GM10847 (cell line): ENCODE data around the gene THUMPD2.

Experiments
- POLR2A ChIP-seq: IDR thresholded peaks from 2 replicates; pipeline ENCODE4 v1.6.1; 2011; ENCODE audit not compliant: insufficient read length; ENCODE audit errors: extremely low read depth

THUMPD2 gene

GRCh38 chr2:39779341-39779851, 338 bp upstream of the THUMPD2 start:
- no peak for TF ChIP-seq POLR2A

GRCh38 chr2:39778233-39778632, 825 bp downstream of the THUMPD2 start:
- no peak for TF ChIP-seq POLR2A

GRCh38 chr2:39772812-39773152, 6.3 kb downstream of the THUMPD2 start:
- TF ChIP-seq POLR2A = no peak

- no peak for TF ChIP-seq POLR2A
These were observed 6.8 kb downstream of the THUMPD2 start for GRCh38 chr2:39772086-39772811.

- TF ChIP-seq POLR2A = no peak
These were observed 16.6 kb downstream of the THUMPD2 start for GRCh38 chr2:39762448-39762847.

GRCh38 chr2:39757156-39757555, 21.9 kb downstream of the THUMPD2 start:
- TF ChIP-seq POLR2A = no peak

GRCh38 chr2:39755466-39755865, 23.6 kb downstream of the THUMPD2 start:
- no peak for TF ChIP-seq POLR2A

GRCh38 chr2:39743269-39743776, 35.7 kb downstream of the THUMPD2 start:
- TF ChIP-seq POLR2A = no peak

GRCh38 chr2:39741871-39742270, 37.2 kb downstream of the THUMPD2 start:
- no peak for TF ChIP-seq POLR2A

- no peak for TF ChIP-seq POLR2A
These were observed 39.7 kb downstream of the THUMPD2 start for GRCh38 chr2:39739386-39739785.

GRCh38 chr2:39738936-39739335, 40.1 kb downstream of the THUMPD2 start:
- TF ChIP-seq POLR2A = no peak

GRCh38 chr2:39737661-39738060, 41.4 kb downstream of the THUMPD2 start:
- TF ChIP-seq POLR2A = no peak

GRCh38 chr2:39736640-39737039, 42.4 kb downstream of the THUMPD2 start:
- TF ChIP-seq POLR2A = no peak

- no peak for TF ChIP-seq POLR2A
These were observed 43.4 kb downstream of the THUMPD2 start for GRCh38 chr2:39735648-39736047.

- no peak for TF ChIP-seq POLR2A
These were observed 44.6 kb downstream of the THUMPD2 start for GRCh38 chr2:39734445-39734844.

- TF ChIP-seq POLR2A = no peak
These were observed 45.9 kb downstream of the THUMPD2 start for GRCh38 chr2:39733070-39733674.

GRCh38 chr2:39732482-39732881, 46.6 kb downstream of the THUMPD2 start:
- TF ChIP-seq POLR2A = no peak

- TF ChIP-seq POLR2A = no peak
These were observed 47.5 kb downstream of the THUMPD2 start for GRCh38 chr2:39731546-39731945.
